Measurements from ENCODE around the gene N4BP2.
A peak's percentile ranks its signal among the peaks of the same experiment; 100 is the strongest.
"Not testable (repeated sequence)": the region's sequence is repeated elsewhere in the genome, so short reads cannot be mapped to it uniquely, and the experiment has no call there.

The N4BP2 gene

GRCh38 chr4:40087799-40088366, 31.2 kb downstream of the N4BP2 start:
- DNase-seq (ENCODE audit: low read depth) = no peak

GRCh38 chr4:40093400-40093799, 36.8 kb downstream of the N4BP2 start:
- not testable (repeated sequence) for DNase-seq (ENCODE audit: low read depth)

GRCh38 chr4:40099010-40099409, 42.4 kb downstream of the N4BP2 start:
- DNase-seq (ENCODE audit: low read depth) = no peak

GRCh38 chr4:40107150-40107549, 50.5 kb downstream of the N4BP2 start:
- not testable (repeated sequence) for DNase-seq (ENCODE audit: low read depth)

- no peak for DNase-seq (ENCODE audit: low read depth)
Measured at GRCh38 chr4:40112027-40112792, 55.6 kb downstream of the N4BP2 start.

GRCh38 chr4:40114206-40114605, 57.6 kb downstream of the N4BP2 start:
- DNase-seq (ENCODE audit: low read depth) = no peak

GRCh38 chr4:40118861-40119260, 62.2 kb downstream of the N4BP2 start:
- DNase-seq (ENCODE audit: low read depth) = no peak

- no peak for DNase-seq (ENCODE audit: low read depth)
Measured at GRCh38 chr4:40119344-40119743, 62.7 kb downstream of the N4BP2 start.

- peak; percentile 30 for DNase-seq (ENCODE audit: low read depth)
Measured at GRCh38 chr4:40121515-40121914, 64.9 kb downstream of the N4BP2 start.

GRCh38 chr4:40122941-40123340, 66.3 kb downstream of the N4BP2 start:
- no peak for DNase-seq (ENCODE audit: low read depth)

- DNase-seq (ENCODE audit: low read depth) = no peak
Measured at GRCh38 chr4:40124690-40125089, 68.0 kb downstream of the N4BP2 start.

GRCh38 chr4:40130401-40131036, 73.9 kb downstream of the N4BP2 start:
- no peak for DNase-seq (ENCODE audit: low read depth)

- no peak for DNase-seq (ENCODE audit: low read depth)
Measured at GRCh38 chr4:40132816-40133215, 76.2 kb downstream of the N4BP2 start.

GRCh38 chr4:40134206-40134917, 77.7 kb downstream of the N4BP2 start:
- no peak for DNase-seq (ENCODE audit: low read depth)

- not testable (repeated sequence) for DNase-seq (ENCODE audit: low read depth)
Measured at GRCh38 chr4:40136202-40136601, 79.6 kb downstream of the N4BP2 start.

- DNase-seq (ENCODE audit: low read depth) = no peak
Measured at GRCh38 chr4:40140196-40140595, 83.5 kb downstream of the N4BP2 start.

GRCh38 chr4:40140597-40140996, 83.9 kb downstream of the N4BP2 start:
- not testable (repeated sequence) for DNase-seq (ENCODE audit: low read depth)

- no peak for DNase-seq (ENCODE audit: low read depth)
Measured at GRCh38 chr4:40143926-40144508, 87.4 kb downstream of the N4BP2 start.

GRCh38 chr4:40144716-40145115, 88.1 kb downstream of the N4BP2 start:
- DNase-seq (ENCODE audit: low read depth) = no peak

- DNase-seq (ENCODE audit: low read depth) = not testable (repeated sequence)
Measured at GRCh38 chr4:40147490-40147889, 90.8 kb downstream of the N4BP2 start.

- peak; percentile 42 for DNase-seq (ENCODE audit: low read depth)
Measured at GRCh38 chr4:40149960-40150385, 93.3 kb downstream of the N4BP2 start.

- DNase-seq (ENCODE audit: low read depth) = no peak
Measured at GRCh38 chr4:40150932-40151331, 94.3 kb downstream of the N4BP2 start.

All from GM04504 (cell line).